KMS-11 (cell line): ENCODE measurements around the gene TMPRSS3.

Experiments used
- H2AFZ ChIP-seq: fragments of 200-600 bp; sonication (generic); 2 replicates; pipeline ENCODE4 v1.6.1; 2016; ENCODE audit warnings: antibody characterized with exemption, mixed run types, low read depth
- H3K27ac ChIP-seq: fragments of 200-600 bp; sonication (generic); 2 replicates; pipeline ENCODE4 v1.6.1; 2016; ENCODE audit warnings: mild to moderate bottlenecking, mixed run types
- H3K27me3 ChIP-seq: fragments of 200-600 bp; sonication (generic); 2 replicates; pipeline ENCODE4 v1.6.1; 2017; ENCODE audit warnings: mild to moderate bottlenecking, low read depth, mixed run types, moderate library complexity; ENCODE audit not compliant: insufficient read depth
- H3K36me3 ChIP-seq: fragments of 200-600 bp; sonication (generic); 2 replicates; pipeline ENCODE4 v1.6.1; 2017; ENCODE audit warnings: mild to moderate bottlenecking, mixed run types; ENCODE audit not compliant: insufficient read depth
- H3K4me1 ChIP-seq: fragments of 200-600 bp; sonication (generic); 2 replicates; pipeline ENCODE4 v1.6.1; 2016; ENCODE audit warnings: mild to moderate bottlenecking, low read depth, mixed run types; ENCODE audit not compliant: poor library complexity, severe bottlenecking
- H3K4me2 ChIP-seq: fragments of 200-600 bp; sonication (generic); 2 replicates; pipeline ENCODE4 v1.7.0; 2016; ENCODE audit warnings: mild to moderate bottlenecking, mixed run types
- H3K4me3 ChIP-seq: fragments of 200-600 bp; sonication (generic); IDR thresholded peaks from 2 replicates; pipeline ENCODE4 v1.6.1; 2017; ENCODE audit warnings: low read depth, low read length, mixed read lengths; ENCODE audit not compliant: insufficient read depth
- H3K79me2 ChIP-seq: fragments of 200-600 bp; sonication (generic); 2 replicates; pipeline ENCODE4 v1.6.1; 2016; ENCODE audit warnings: low read depth, mixed run types; ENCODE audit not compliant: insufficient read depth
- H3K9ac ChIP-seq: fragments of 200-600 bp; sonication (generic); 2 replicates; pipeline ENCODE4 v1.6.1; 2016; ENCODE audit warnings: mild to moderate bottlenecking, mixed run types
- H4K20me1 ChIP-seq: fragments of 200-600 bp; sonication (generic); 2 replicates; pipeline ENCODE4 v1.6.1; 2016; ENCODE audit warnings: mild to moderate bottlenecking, mixed run types; ENCODE audit not compliant: insufficient read depth
- CTCF ChIP-seq: fragments of 200-600 bp; sonication (generic); conservative IDR thresholded peaks from 2 replicates; pipeline ENCODE4 v1.6.1; 2017; ENCODE audit warnings: low read depth, mild to moderate bottlenecking, antibody characterized with exemption, low read length, moderate library complexity, mixed read lengths

Gene TMPRSS3

GRCh38 chr21:42352441-42353095, 43.3 kb downstream of the TMPRSS3 start:
- no peaks in the 10 kb centered on the region for H3K4me1 ChIP-seq
- no peaks in the 10 kb centered on the region for H3K36me3 ChIP-seq
- H3K27me3 ChIP-seq: peaks cover 37% of the 10 kb centered on the region
- H3K27ac ChIP-seq: no peak overlapping the region
- no peak for TF ChIP-seq CTCF
- no peaks in the 10 kb centered on the region for H3K79me2 ChIP-seq
- no peaks in the 10 kb centered on the region for H4K20me1 ChIP-seq
- no peak overlapping the region for H3K9ac ChIP-seq
- no peak overlapping the region for H3K4me2 ChIP-seq
- H3K4me3 ChIP-seq: no peak overlapping the region
- H2AFZ ChIP-seq: no peak overlapping the region

- no peak overlapping the region for H3K9ac ChIP-seq
- H3K79me2 ChIP-seq: no peaks in the 10 kb centered on the region
- TF ChIP-seq CTCF: no peak
- no peaks in the 10 kb centered on the region for H3K4me1 ChIP-seq
- no peaks in the 10 kb centered on the region for H4K20me1 ChIP-seq
- H2AFZ ChIP-seq: no peak overlapping the region
- no peak overlapping the region for H3K4me3 ChIP-seq
- H3K36me3 ChIP-seq: no peaks in the 10 kb centered on the region
- peaks cover 42% of the 10 kb centered on the region for H3K27me3 ChIP-seq
- no peak overlapping the region for H3K27ac ChIP-seq
- no peak overlapping the region for H3K4me2 ChIP-seq
These were observed 44.0 kb downstream of the TMPRSS3 start for GRCh38 chr21:42351626-42352440.

- Histone ChIP-seq H4K20me1 (no peaks in the 10 kb centered on the region), H3K4me1 (no peaks in the 10 kb centered on the region), H3K27me3 (peaks cover 42% of the 10 kb centered on the region), H3K4me2 (no peak within 1 kb of the TSS), H3K79me2 (no peaks in the 10 kb centered on the region), H3K9ac (no peak within 1 kb of the TSS), H2AFZ (no peak within 1 kb of the TSS), H3K4me3 (no peak within 1 kb of the TSS), H3K27ac (no peak within 1 kb of the TSS), H3K36me3 (no peaks in the 10 kb centered on the region)
- TF ChIP-seq CTCF: no peak
These were observed 44.9 kb downstream of the TMPRSS3 start, which contains the start of gene TFF2 for GRCh38 chr21:42350927-42351426. Gene TFF2 (minus strand): TSS chr21:42350994. CDS start chr21:42350957, 37 bp downstream.

- Histone ChIP-seq H3K79me2 (no peaks in the 10 kb centered on the region), H3K9ac (no peak overlapping the region), H3K4me3 (no peak overlapping the region), H3K4me2 (no peak overlapping the region), H3K27me3 (peaks cover 36% of the 10 kb centered on the region), H3K4me1 (no peaks in the 10 kb centered on the region), H2AFZ (no peak overlapping the region), H3K36me3 (no peaks in the 10 kb centered on the region), H3K27ac (no peak overlapping the region), H4K20me1 (no peaks in the 10 kb centered on the region)
- no peak for TF ChIP-seq CTCF
These were observed 45.4 kb downstream of the TMPRSS3 start for GRCh38 chr21:42350318-42350910.
